H7 (cell line): ENCODE results near the gene FOXL3. TPM values are rescaled to one million over a fixed set of nuclear protein-coding genes. Genes with fewer than 3 reads are reported as not detected.

ENCODE experiments used
- DNase-seq: peaks from one replicate; pipeline ENCODE4 v3.0.0; 2012
- H3K27me3 ChIP-seq: 2 replicates; pipeline ENCODE4 v1.6.0; 2011; ENCODE audit warnings: mild to moderate bottlenecking, low read length; ENCODE audit not compliant: control insufficient read depth, insufficient read depth
- H3K36me3 ChIP-seq: replicated peaks from 2 replicates; pipeline ENCODE4 v1.5.1; 2011; ENCODE audit warnings: low read length; ENCODE audit not compliant: control insufficient read depth, insufficient read depth
- H3K4me3 ChIP-seq: 2 replicates; pipeline ENCODE4 v1.5.1; 2011; ENCODE audit warnings: low read depth, mild to moderate bottlenecking, control low read depth, low read length, moderate library complexity; ENCODE audit not compliant: insufficient read depth
- total RNA-seq: library from RNA; depleted of rRNA; stranded (reverse); fragments of >200 nt; shearing (Covaris generic); gene quantifications from 2 replicates; pipeline ENCODE4 v1.2.3, GENCODE V29; 2014

Gene FOXL3
- total RNA-seq, 1 experiment from 2014 or later: not detected

GRCh38 chr7:270351-270983, 19.5 kb upstream of the FOXL3 start:
- DNase-seq: peak; percentile 24
- Histone ChIP-seq H3K4me3 (no peak overlapping the region), H3K36me3 (no peaks in the 10 kb centered on the region), H3K27me3 (no peaks in the 10 kb centered on the region)

GRCh38 chr7:271266-272107, 18.5 kb upstream of the FOXL3 start:
- Histone ChIP-seq H3K4me3 (no peak overlapping the region), H3K27me3 (no peaks in the 10 kb centered on the region), H3K36me3 (no peaks in the 10 kb centered on the region)
- peak; percentile 30 for DNase-seq

- no peaks in the 10 kb centered on the region for H3K36me3 ChIP-seq
- H3K27me3 ChIP-seq: no peaks in the 10 kb centered on the region
These were observed 17.8 kb upstream of the FOXL3 start for GRCh38 chr7:272108-272615.

GRCh38 chr7:272631-273030, 17.3 kb upstream of the FOXL3 start:
- H3K36me3 ChIP-seq: no peaks in the 10 kb centered on the region

More at GRCh38 chr7:272108-272615, 17.8 kb upstream of the FOXL3 start:
- DNase-seq: peak; percentile 36
- H3K4me3 ChIP-seq: no peak overlapping the region

GRCh38 chr7:273327-273726, 16.6 kb upstream of the FOXL3 start:
- no peaks in the 10 kb centered on the region for H3K27me3 ChIP-seq
- DNase-seq: peak; percentile 19
- H3K4me3 ChIP-seq: no peak overlapping the region
- no peaks in the 10 kb centered on the region for H3K36me3 ChIP-seq

More at GRCh38 chr7:272631-273030, 17.3 kb upstream of the FOXL3 start:
- DNase-seq: peak; percentile 28
- Histone ChIP-seq H3K4me3 (no peak overlapping the region), H3K27me3 (no peaks in the 10 kb centered on the region)

- no peaks in the 10 kb centered on the region for H3K27me3 ChIP-seq
- H3K4me3 ChIP-seq: no peak overlapping the region
- H3K36me3 ChIP-seq: no peaks in the 10 kb centered on the region
- no peak for DNase-seq
These were observed 15.7 kb upstream of the FOXL3 start for GRCh38 chr7:274266-274665.

- H3K4me3 ChIP-seq: no peak overlapping the region
- no peaks in the 10 kb centered on the region for H3K36me3 ChIP-seq
- DNase-seq: no peak
- H3K27me3 ChIP-seq: no peaks in the 10 kb centered on the region
These were observed 13.6 kb upstream of the FOXL3 start for GRCh38 chr7:276230-276835.

- no peaks in the 10 kb centered on the region for H3K36me3 ChIP-seq
- no peaks in the 10 kb centered on the region for H3K27me3 ChIP-seq
- no peak overlapping the region for H3K4me3 ChIP-seq
- no peak for DNase-seq
These were observed 12.7 kb upstream of the FOXL3 start for GRCh38 chr7:277228-277627.

- no peaks in the 10 kb centered on the region for H3K36me3 ChIP-seq
- no peaks in the 10 kb centered on the region for H3K27me3 ChIP-seq
- H3K4me3 ChIP-seq: no peak overlapping the region
- no peak for DNase-seq
These were observed 11.9 kb upstream of the FOXL3 start for GRCh38 chr7:278081-278480.

- DNase-seq: no peak
- Histone ChIP-seq H3K4me3 (no peak overlapping the region), H3K36me3 (no peaks in the 10 kb centered on the region), H3K27me3 (no peaks in the 10 kb centered on the region)
These were observed 10.1 kb upstream of the FOXL3 start for GRCh38 chr7:279821-280220.

GRCh38 chr7:280461-280860, 9.5 kb upstream of the FOXL3 start:
- H3K27me3 ChIP-seq: no peaks in the 10 kb centered on the region
- peak; percentile 26 for DNase-seq
- H3K4me3 ChIP-seq: no peak overlapping the region
- H3K36me3 ChIP-seq: no peaks in the 10 kb centered on the region

GRCh38 chr7:281637-282036, 8.3 kb upstream of the FOXL3 start:
- H3K27me3 ChIP-seq: no peaks in the 10 kb centered on the region
- DNase-seq: no peak
- no peaks in the 10 kb centered on the region for H3K36me3 ChIP-seq
- no peak overlapping the region for H3K4me3 ChIP-seq

- Histone ChIP-seq H3K27me3 (no peaks in the 10 kb centered on the region), H3K4me3 (no peak overlapping the region), H3K36me3 (no peaks in the 10 kb centered on the region)
- peak; percentile 14 for DNase-seq
These were observed 7.3 kb upstream of the FOXL3 start for GRCh38 chr7:282621-283020.

- Histone ChIP-seq H3K4me3 (no peak overlapping the region), H3K27me3 (peaks cover 11% of the 10 kb centered on the region; the same call in 1 of the 2 replicates), H3K36me3 (no peaks in the 10 kb centered on the region)
- DNase-seq: peak; percentile 61
These were observed 4.9 kb upstream of the FOXL3 start for GRCh38 chr7:284762-285722.
